GM12801 (cell line): ENCODE measurements around the gene LLGL2.

ENCODE experiments used
- CTCF ChIP-seq: IDR thresholded peaks from one replicate; pipeline ENCODE4 v1.5.1; 2011; ENCODE audit warnings: control low read depth; ENCODE audit not compliant: insufficient read length; ENCODE audit errors: extremely low read depth

LLGL2 gene

GRCh38 chr17:75573540-75573957 lies 48.1 kb downstream of the LLGL2 start:
- no peak for TF ChIP-seq CTCF

GRCh38 chr17:75573994-75574393 lies 48.5 kb downstream of the LLGL2 start:
- no peak for TF ChIP-seq CTCF

GRCh38 chr17:75574404-75575036 lies 49.0 kb downstream of the LLGL2 start:
- TF ChIP-seq CTCF, result no peak

GRCh38 chr17:75575197-75575596 lies 49.7 kb downstream of the LLGL2 start:
- no peak for TF ChIP-seq CTCF

GRCh38 chr17:75575728-75576127 lies 50.2 kb downstream of the LLGL2 start:
- TF ChIP-seq CTCF, result no peak

- TF ChIP-seq CTCF, result no peak
These were observed 51.2 kb downstream of the LLGL2 start for GRCh38 chr17:75576661-75577060.

- no peak for TF ChIP-seq CTCF
These were observed 59.3 kb downstream of the LLGL2 start for GRCh38 chr17:75584849-75585175.
